Ovary (tissue), 3 donors: Measurements from ENCODE around the gene AFF3.

Experiments
- EP300 ChIP-seq: sonication (generic); formaldehyde crosslinking; IDR thresholded peaks from one replicate; pipeline ENCODE4 v1.6.1; 2017; ENCODE audit warnings: antibody characterized with exemption
- POLR2A ChIP-seq: fragments of 450-650 bp; IDR thresholded peaks from one replicate; pipeline ENCODE4 v1.6.1; 2017; ENCODE audit warnings: antibody characterized with exemption, mild to moderate bottlenecking, moderate library complexity
- TF ChIP-seq, protein P1 (sequence below), 3 donors: fragments of 450-650 bp in 2 of 3; fragments of 200-600 bp in 1 of 3; IDR thresholded peaks; one replicate each; pipeline versions ENCODE4 v1.5.1 to v1.8.0; 2016 to 2022; ENCODE audit warnings: antibody characterized with exemption in 3 of 3, mild to moderate bottlenecking in 1 of 3
- donor health status: DM: no; HTN: no; CAD: no.

DNA sequence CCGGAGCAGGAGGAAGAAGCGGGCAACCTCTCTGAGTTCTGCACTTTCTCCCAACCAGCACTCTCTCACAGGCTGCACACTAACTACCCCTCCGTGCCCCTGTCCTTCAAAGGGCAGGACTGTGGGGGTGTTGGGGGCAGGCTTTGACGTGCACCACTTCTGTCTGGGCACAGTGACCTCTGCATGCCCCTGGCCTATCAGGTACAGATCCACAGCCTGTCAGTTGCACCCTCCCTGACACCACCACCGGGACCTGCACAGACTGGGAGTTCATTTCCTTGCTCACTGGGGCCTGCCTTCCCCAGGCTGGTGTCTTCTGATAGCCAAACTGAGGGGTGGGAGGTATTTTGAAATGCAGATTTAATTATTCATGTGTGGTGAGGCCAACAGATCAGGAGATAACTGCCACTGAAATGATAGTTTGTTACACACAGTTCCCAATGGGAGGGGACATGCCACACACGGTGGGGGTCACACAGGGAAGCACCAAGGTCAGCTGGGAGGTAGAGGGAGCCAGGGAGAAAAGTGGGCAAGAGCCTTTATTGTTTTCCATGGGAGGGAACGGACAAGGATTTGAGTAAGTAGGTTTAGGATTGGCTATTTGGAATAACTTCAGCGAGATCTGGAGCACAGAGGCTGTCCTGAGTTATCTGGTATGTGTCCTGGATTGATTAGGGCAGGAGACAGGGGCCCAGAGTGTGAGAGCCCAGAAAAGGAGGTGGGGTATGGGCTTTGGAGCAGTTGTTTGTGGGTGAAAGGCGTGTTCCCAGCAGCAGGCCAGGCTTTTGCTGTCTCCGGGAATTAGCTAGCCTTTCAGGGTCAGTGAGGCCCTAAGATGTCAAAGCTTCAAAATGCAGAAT is 251.6 kb downstream of the AFF3 start:
- TF ChIP-seq, protein P1, sequence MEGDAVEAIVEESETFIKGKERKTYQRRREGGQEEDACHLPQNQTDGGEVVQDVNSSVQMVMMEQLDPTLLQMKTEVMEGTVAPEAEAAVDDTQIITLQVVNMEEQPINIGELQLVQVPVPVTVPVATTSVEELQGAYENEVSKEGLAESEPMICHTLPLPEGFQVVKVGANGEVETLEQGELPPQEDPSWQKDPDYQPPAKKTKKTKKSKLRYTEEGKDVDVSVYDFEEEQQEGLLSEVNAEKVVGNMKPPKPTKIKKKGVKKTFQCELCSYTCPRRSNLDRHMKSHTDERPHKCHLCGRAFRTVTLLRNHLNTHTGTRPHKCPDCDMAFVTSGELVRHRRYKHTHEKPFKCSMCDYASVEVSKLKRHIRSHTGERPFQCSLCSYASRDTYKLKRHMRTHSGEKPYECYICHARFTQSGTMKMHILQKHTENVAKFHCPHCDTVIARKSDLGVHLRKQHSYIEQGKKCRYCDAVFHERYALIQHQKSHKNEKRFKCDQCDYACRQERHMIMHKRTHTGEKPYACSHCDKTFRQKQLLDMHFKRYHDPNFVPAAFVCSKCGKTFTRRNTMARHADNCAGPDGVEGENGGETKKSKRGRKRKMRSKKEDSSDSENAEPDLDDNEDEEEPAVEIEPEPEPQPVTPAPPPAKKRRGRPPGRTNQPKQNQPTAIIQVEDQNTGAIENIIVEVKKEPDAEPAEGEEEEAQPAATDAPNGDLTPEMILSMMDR (IDR thresholded peaks at IDR 0.05): no peak
- TF ChIP-seq POLR2A (no peak), EP300 (no peak)
